Kidney (tissue), 14 donors: Measurements from ENCODE around the gene L3MBTL3. TPM values are rescaled to one million over a fixed set of nuclear protein-coding genes. Genes with fewer than 3 reads are reported as not detected.

Experiments
- DNase-seq, 5 donors: peaks; one replicate each; pipeline ENCODE4 v3.0.0-alpha.2; 2013 to 2020
- FAIRE-seq: peaks from 2 replicates; lab custom pipeline; 2012; peaks lifted over from hg19 to GRCh38; lab: Jason Lieb, UNC
- H3K27ac ChIP-seq, 2 donors: one replicate each; pipeline ENCODE4 v1.7.0; 2013; ENCODE audit warnings: low read depth in 2 of 2, low read length in 2 of 2, inconsistent platforms in 1 of 2
- H3K27me3 ChIP-seq: one replicate; pipeline ENCODE4 v1.7.1; 2013; ENCODE audit warnings: low read length, inconsistent platforms; ENCODE audit not compliant: control insufficient read depth, insufficient read depth
- H3K36me3 ChIP-seq, 3 donors: one replicate each; pipeline versions ENCODE4 v1.7.0 to v1.7.1; 2013; ENCODE audit warnings: low read length in 3 of 3, control low read depth in 1 of 3, inconsistent platforms in 1 of 3; ENCODE audit not compliant: insufficient read depth in 3 of 3, control insufficient read depth in 2 of 3
- H3K4me1 ChIP-seq, 3 donors: one replicate each; pipeline versions ENCODE4 v1.7.0 to v1.7.1; 2013; ENCODE audit warnings: low read length in 3 of 3, inconsistent platforms in 1 of 3, low read depth in 1 of 3; ENCODE audit not compliant: control insufficient read depth in 2 of 3, insufficient read depth in 2 of 3
- H3K4me3 ChIP-seq, 3 donors: one replicate each; pipeline versions ENCODE4 v1.7.0 to v1.8.1; 2013; ENCODE audit warnings: low read length in 3 of 3, control low read depth in 1 of 3, inconsistent platforms in 1 of 3
- H3K9ac ChIP-seq, 3 donors: one replicate each; pipeline versions ENCODE4 v1.7.0 to v1.7.1; 2013; ENCODE audit warnings: low read length in 3 of 3, control low read depth in 1 of 3, inconsistent platforms in 1 of 3
- H3K9me3 ChIP-seq, 3 donors: one replicate each; pipeline versions ENCODE4 v1.7.0 to v1.7.1; 2013; ENCODE audit warnings: low read length in 3 of 3, control low read depth in 1 of 3, inconsistent platforms in 1 of 3; ENCODE audit not compliant: control insufficient read depth in 2 of 3, insufficient read depth in 1 of 3
- intact Hi-C: fragments of 100-400 bp; cut with DNase I; formaldehyde crosslinking; loops from one replicate; pipeline ENCODE4 v1.11.1; 2022
- polyA plus RNA-seq: library from polyadenylated mRNA; stranded (reverse); fragments of 350-450 nt; fragmentation: Illumina TruSeq; extraction: RNeasy Lipid Tissue Mini Kit (QIAGEN cat#74804); gene quantifications from one replicate; pipeline ENCODE4 v1.2.3, GENCODE V29; 2014; ENCODE audit warnings: low read depth, low replicate concordance; ENCODE audit not compliant: insufficient read depth
- total RNA-seq: library from RNA; stranded (reverse); fragmentation: NEBNext Ultra II Directional; extraction: Animal tissue kit (Norgen Biotek cat#: 25700); gene quantifications from one replicate; pipeline ENCODE4 v1.2.1, GENCODE V29; 2021
- TF ChIP-seq, protein P1 (sequence below): IDR thresholded peaks from 3 replicates; pipeline ENCODE4 v1.5.1; 2012; ENCODE audit warnings: mild to moderate bottlenecking, moderate library complexity, borderline replicate concordance; ENCODE audit not compliant: insufficient read depth; ENCODE audit errors: extremely low read depth
- donor health status: control.
- donor health status: control.
- donor health status: control.
- donor health status: control.
- donor health status: control.
- donor health status: DM: yes; HTN: yes; CAD: no.
- donor health status: Normal renal cell carcinoma (clear cell type).

L3MBTL3 gene
- total and polyA plus RNA-seq, 2 donors from 2014 or later, result 4.3 to 13.0 TPM

DNA sequence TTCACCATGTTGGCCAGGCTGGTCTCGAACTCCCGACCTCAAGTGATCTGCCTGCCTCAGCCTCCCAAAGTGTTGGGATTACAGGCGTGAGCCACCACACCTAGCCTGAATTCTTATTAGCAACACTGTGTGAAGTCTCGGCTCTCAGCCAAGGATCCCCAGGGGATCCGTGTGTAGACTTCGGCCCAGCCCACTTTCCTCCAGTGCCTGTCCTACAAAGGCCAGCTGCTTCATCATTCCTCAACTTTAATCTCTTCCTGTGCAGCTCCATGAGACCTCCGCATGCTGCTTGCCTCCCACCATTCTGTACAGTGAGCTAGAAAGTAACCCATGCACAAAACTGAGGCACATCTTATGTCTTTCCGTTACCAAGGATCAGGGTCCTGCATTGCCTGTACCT, 132.5 kb downstream of the L3MBTL3 start:
- DNase-seq, result no peak
- Histone ChIP-seq H3K9me3 (no peaks in the 10 kb centered on the region), H3K36me3 (no peaks in the 10 kb centered on the region), H3K4me3 (no peak overlapping the region), H3K9ac (no peak overlapping the region), H3K27ac (no peak overlapping the region), H3K4me1 (no peaks in the 10 kb centered on the region), H3K27me3 (no peaks in the 10 kb centered on the region)
- FAIRE-seq, result no peak
- intact Hi-C loops, result no loop called here
- TF ChIP-seq, protein P1, sequence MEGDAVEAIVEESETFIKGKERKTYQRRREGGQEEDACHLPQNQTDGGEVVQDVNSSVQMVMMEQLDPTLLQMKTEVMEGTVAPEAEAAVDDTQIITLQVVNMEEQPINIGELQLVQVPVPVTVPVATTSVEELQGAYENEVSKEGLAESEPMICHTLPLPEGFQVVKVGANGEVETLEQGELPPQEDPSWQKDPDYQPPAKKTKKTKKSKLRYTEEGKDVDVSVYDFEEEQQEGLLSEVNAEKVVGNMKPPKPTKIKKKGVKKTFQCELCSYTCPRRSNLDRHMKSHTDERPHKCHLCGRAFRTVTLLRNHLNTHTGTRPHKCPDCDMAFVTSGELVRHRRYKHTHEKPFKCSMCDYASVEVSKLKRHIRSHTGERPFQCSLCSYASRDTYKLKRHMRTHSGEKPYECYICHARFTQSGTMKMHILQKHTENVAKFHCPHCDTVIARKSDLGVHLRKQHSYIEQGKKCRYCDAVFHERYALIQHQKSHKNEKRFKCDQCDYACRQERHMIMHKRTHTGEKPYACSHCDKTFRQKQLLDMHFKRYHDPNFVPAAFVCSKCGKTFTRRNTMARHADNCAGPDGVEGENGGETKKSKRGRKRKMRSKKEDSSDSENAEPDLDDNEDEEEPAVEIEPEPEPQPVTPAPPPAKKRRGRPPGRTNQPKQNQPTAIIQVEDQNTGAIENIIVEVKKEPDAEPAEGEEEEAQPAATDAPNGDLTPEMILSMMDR, result no peak

DNA sequence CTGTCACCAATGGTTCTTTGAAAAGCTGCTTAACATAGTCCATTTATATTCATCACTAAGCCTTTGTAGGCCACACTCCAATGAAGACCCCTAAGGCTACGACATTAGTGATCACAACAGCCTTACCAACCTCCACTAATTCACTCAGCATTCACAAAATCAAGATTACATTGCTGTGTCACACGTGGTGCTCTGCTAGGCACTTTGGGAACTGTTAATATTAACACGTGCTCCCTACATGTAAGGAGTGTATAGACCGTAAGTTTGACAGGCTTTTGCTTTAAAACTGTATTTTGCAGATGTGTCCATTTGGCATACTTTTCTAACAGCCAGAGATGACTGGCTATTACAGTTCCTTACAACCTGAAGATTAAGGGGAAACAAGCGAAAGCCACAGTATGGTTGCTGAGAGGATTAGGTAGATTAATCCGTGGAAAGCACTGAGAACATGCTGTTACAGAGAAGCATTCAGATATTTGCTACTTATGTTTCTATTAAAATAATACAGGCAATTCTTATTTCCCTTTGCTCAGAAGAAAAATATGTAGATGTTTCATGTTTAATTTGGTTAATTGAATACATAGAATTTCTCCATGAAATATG, 134.6 kb downstream of the L3MBTL3 start:
- H3K27ac ChIP-seq, result no peak overlapping the region
- no peaks in the 10 kb centered on the region for H3K9me3 ChIP-seq
- no peak overlapping the region for H3K9ac ChIP-seq
- no peak for DNase-seq
- H3K4me3 ChIP-seq, result no peak overlapping the region
- H3K4me1 ChIP-seq, result no peaks in the 10 kb centered on the region
- FAIRE-seq, result no peak
- TF ChIP-seq, protein P1, result no peak
- H3K27me3 ChIP-seq, result no peaks in the 10 kb centered on the region
- H3K36me3 ChIP-seq, result no peaks in the 10 kb centered on the region
- intact Hi-C loops, result no loop called here

DNA sequence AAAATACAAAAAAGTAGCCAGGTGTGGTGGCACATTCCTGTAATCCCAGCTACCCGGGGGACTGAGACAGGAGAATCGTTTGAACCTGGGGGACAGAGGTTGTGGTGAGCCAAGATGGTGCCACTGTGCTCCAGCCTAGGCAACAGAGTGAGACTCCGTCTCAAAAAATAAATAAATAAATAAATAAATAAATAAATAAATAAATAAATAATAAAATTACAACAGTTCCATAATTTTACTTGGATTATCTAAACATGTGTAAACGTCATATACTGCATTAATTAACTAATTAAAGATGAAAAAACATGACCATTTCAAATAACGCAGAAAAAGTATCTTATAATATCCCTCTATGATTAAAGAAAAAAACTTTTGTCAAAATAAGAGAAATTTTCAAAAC, 138.5 kb downstream of the L3MBTL3 start:
- Histone ChIP-seq H3K4me1 (peaks cover 0 to 2% (median 0%) of the 10 kb centered on the region in 3 donors), H3K9ac (no peak overlapping the region), H3K36me3 (no peaks in the 10 kb centered on the region), H3K4me3 (no peak overlapping the region), H3K27me3 (no peaks in the 10 kb centered on the region), H3K27ac (no peak overlapping the region), H3K9me3 (no peaks in the 10 kb centered on the region)
- intact Hi-C loops, result no loop called here
- TF ChIP-seq, protein P1, result no peak
- DNase-seq (no peak), FAIRE-seq (no peak)

DNA sequence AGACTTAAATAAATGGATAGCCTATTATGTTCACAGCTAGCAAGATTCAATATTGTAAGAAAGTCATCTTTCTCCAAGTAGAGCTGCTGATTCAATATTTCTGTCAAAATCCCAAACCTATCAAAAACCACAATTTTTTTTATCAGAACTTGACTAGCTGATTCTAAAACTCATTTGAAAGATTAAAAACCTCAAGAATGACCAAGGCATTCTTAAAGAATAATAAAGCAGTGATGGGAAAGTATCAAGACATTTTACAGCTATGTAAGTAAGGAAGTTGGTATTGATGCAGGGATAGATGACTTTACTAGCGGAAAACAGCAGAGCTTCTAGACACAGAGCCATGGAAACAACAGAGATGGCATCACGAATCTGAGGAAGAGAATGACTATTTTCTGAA, 139.7 kb downstream of the L3MBTL3 start:
- Histone ChIP-seq H3K9ac (no peak overlapping the region), H3K36me3 (no peaks in the 10 kb centered on the region), H3K27me3 (no peaks in the 10 kb centered on the region), H3K4me3 (no peak overlapping the region), H3K9me3 (no peaks in the 10 kb centered on the region), H3K4me1 (peaks cover 0 to 2% (median 0%) of the 10 kb centered on the region in 3 donors), H3K27ac (no peak overlapping the region)
- DNase-seq (no peak), FAIRE-seq (no peak)
- intact Hi-C loops, result no loop called here
- TF ChIP-seq, protein P1, result no peak
